K562 (cell line): ENCODE data around the gene LRP4. TPM values are rescaled to one million over a fixed set of nuclear protein-coding genes. Genes with fewer than 3 reads are reported as not detected.

Experiments used
- polyA plus RNA-seq, 8 experiments: library from polyadenylated mRNA; depleted of rRNA in 4 of 8; stranded (reverse) in 5 of 8; unstranded in 3 of 8; fragments of >200 nt; fragmentation: Nextera tagmentation in 2 of 8; fragmentation: Illumina TruSeq in 1 of 8; extraction: Ambion mirVana in 2 of 8; extraction: Trizol in 1 of 8; gene quantifications; 2 replicates each; pipeline versions ENCODE4 v1.2.1 to v1.2.3, GENCODE V29; 2011 to 2014; ENCODE audit warnings: inconsistent platforms in 1 of 8, missing spikeins in 1 of 8
- total RNA-seq, 7 experiments: library from RNA; depleted of rRNA in 6 of 7; stranded (reverse); fragments of >200 nt in 6 of 7; fragmentation: Illumina TruSeq in 2 of 7; extraction: Trizol in 2 of 7; gene quantifications; 2 replicates each; pipeline versions ENCODE4 v1.2.1 to v1.2.3, GENCODE V29; 2011 to 2021; ENCODE audit warnings: low replicate concordance in 1 of 7

LRP4 gene
- total and polyA plus RNA-seq, 9 of the 15 experiments (the other 6 are each of a cell fraction or from before 2014, with no cell fraction given): 0.04 to 0.54 (median 0.10) TPM

Other genes with a start within 250 kb of the LRP4 start
- 7.4 and 11.1 TPM in 2 replicates for gene ARHGAP1, start 217.9 kb downstream of the LRP4 start, total RNA-seq (2014; rRNA removed)
- 5.9 and 6.9 TPM in 2 replicates for gene ARHGAP1, start 217.9 kb downstream of the LRP4 start, total RNA-seq (2014; rRNA removed; fragmentation: Illumina TruSeq; extraction: Trizol)
- gene ARHGAP1, start 217.9 kb downstream of the LRP4 start, total RNA-seq (2015; rRNA removed; fragmentation: Illumina TruSeq; extraction: Trizol): 10.7 and 11.3 TPM in 2 replicates
- 30.3 and 30.4 TPM in 2 replicates for gene ARHGAP1, start 217.9 kb downstream of the LRP4 start, total RNA-seq (2021)
- gene ARHGAP1, start 217.9 kb downstream of the LRP4 start, polyA plus RNA-seq (2011; rRNA removed): 8.2 and 13.2 TPM in 2 replicates
- gene ARHGAP1, start 217.9 kb downstream of the LRP4 start, polyA plus RNA-seq (2014; fragmentation: Illumina TruSeq; extraction: Trizol): 25.0 and 26.7 TPM in 2 replicates
- 1 to 10 TPM; 3.6 to 5.7 TPM for gene ARHGAP1, start 217.9 kb downstream of the LRP4 start, polyA plus RNA-seq (2014; fragmentation: Nextera tagmentation; extraction: Ambion mirVana)
- 14.1 and 14.2 TPM in 2 replicates for gene ARHGAP1, start 217.9 kb downstream of the LRP4 start, polyA plus RNA-seq (2014; rRNA removed)
- 11.8 and 12.2 TPM in 2 replicates for gene ZNF408, start 217.5 kb downstream of the LRP4 start, total RNA-seq (2014; rRNA removed)
- gene ZNF408, start 217.5 kb downstream of the LRP4 start, total RNA-seq (2014; rRNA removed; fragmentation: Illumina TruSeq; extraction: Trizol): 7.3 and 7.4 TPM in 2 replicates
- 12.8 and 14.1 TPM in 2 replicates for gene ZNF408, start 217.5 kb downstream of the LRP4 start, total RNA-seq (2015; rRNA removed; fragmentation: Illumina TruSeq; extraction: Trizol)
- gene ZNF408, start 217.5 kb downstream of the LRP4 start, total RNA-seq (2021): 17.4 and 18.4 TPM in 2 replicates
- 4.5 and 7.6 TPM in 2 replicates for gene ZNF408, start 217.5 kb downstream of the LRP4 start, polyA plus RNA-seq (2011; rRNA removed)
- 7.4 and 10.8 TPM in 2 replicates for gene ZNF408, start 217.5 kb downstream of the LRP4 start, polyA plus RNA-seq (2014; fragmentation: Illumina TruSeq; extraction: Trizol)
- gene ZNF408, start 217.5 kb downstream of the LRP4 start, polyA plus RNA-seq (2014; fragmentation: Nextera tagmentation; extraction: Ambion mirVana): under 1 TPM; 0.15 to 0.38 TPM
- 7.0 and 10.0 TPM in 2 replicates for gene ZNF408, start 217.5 kb downstream of the LRP4 start, polyA plus RNA-seq (2014; rRNA removed)
- not detected in 2 replicates for gene F2, start 199.3 kb downstream of the LRP4 start, total RNA-seq (2014; rRNA removed)
- not detected in 2 replicates for gene F2, start 199.3 kb downstream of the LRP4 start, total RNA-seq (2014; rRNA removed; fragmentation: Illumina TruSeq; extraction: Trizol)
- gene F2, start 199.3 kb downstream of the LRP4 start, total RNA-seq (2015; rRNA removed; fragmentation: Illumina TruSeq; extraction: Trizol): not detected in 2 replicates
- gene F2, start 199.3 kb downstream of the LRP4 start, total RNA-seq (2021): 0.16 and 0.22 TPM in 2 replicates
- not detected in 2 replicates for gene F2, start 199.3 kb downstream of the LRP4 start, polyA plus RNA-seq (2011; rRNA removed)
- gene F2, start 199.3 kb downstream of the LRP4 start, polyA plus RNA-seq (2014; fragmentation: Illumina TruSeq; extraction: Trizol): not detected in 2 replicates
- gene F2, start 199.3 kb downstream of the LRP4 start, polyA plus RNA-seq (2014; fragmentation: Nextera tagmentation; extraction: Ambion mirVana): not detected
- gene F2, start 199.3 kb downstream of the LRP4 start, polyA plus RNA-seq (2014; rRNA removed): not detected in 2 replicates
- gene CKAP5, start 72.3 kb downstream of the LRP4 start, total RNA-seq (2014; rRNA removed): 92.5 and 95.7 TPM in 2 replicates
- gene CKAP5, start 72.3 kb downstream of the LRP4 start, total RNA-seq (2014; rRNA removed; fragmentation: Illumina TruSeq; extraction: Trizol): 139 and 196 TPM in 2 replicates
- 166 and 168 TPM in 2 replicates for gene CKAP5, start 72.3 kb downstream of the LRP4 start, total RNA-seq (2015; rRNA removed; fragmentation: Illumina TruSeq; extraction: Trizol)
- gene CKAP5, start 72.3 kb downstream of the LRP4 start, total RNA-seq (2021): 171 and 180 TPM in 2 replicates
- 221 and 239 TPM in 2 replicates for gene CKAP5, start 72.3 kb downstream of the LRP4 start, polyA plus RNA-seq (2011; rRNA removed)
- 135 and 155 TPM in 2 replicates for gene CKAP5, start 72.3 kb downstream of the LRP4 start, polyA plus RNA-seq (2014; fragmentation: Illumina TruSeq; extraction: Trizol)
- 10 to 100 TPM; 60.1 to 75.7 TPM for gene CKAP5, start 72.3 kb downstream of the LRP4 start, polyA plus RNA-seq (2014; fragmentation: Nextera tagmentation; extraction: Ambion mirVana)
- 105 and 116 TPM in 2 replicates for gene CKAP5, start 72.3 kb downstream of the LRP4 start, polyA plus RNA-seq (2014; rRNA removed)
- 9.4 and 11.9 TPM in 2 replicates for gene CSTPP1, start 18.2 kb upstream of the LRP4 start, total RNA-seq (2014; rRNA removed)
- 7.7 and 8.4 TPM in 2 replicates for gene CSTPP1, start 18.2 kb upstream of the LRP4 start, total RNA-seq (2014; rRNA removed; fragmentation: Illumina TruSeq; extraction: Trizol)
- gene CSTPP1, start 18.2 kb upstream of the LRP4 start, total RNA-seq (2015; rRNA removed; fragmentation: Illumina TruSeq; extraction: Trizol): 9.0 and 10.9 TPM in 2 replicates
- 10.8 and 12.1 TPM in 2 replicates for gene CSTPP1, start 18.2 kb upstream of the LRP4 start, total RNA-seq (2021)
- 8.6 and 12.5 TPM in 2 replicates for gene CSTPP1, start 18.2 kb upstream of the LRP4 start, polyA plus RNA-seq (2011; rRNA removed)
- 16.6 and 17.8 TPM in 2 replicates for gene CSTPP1, start 18.2 kb upstream of the LRP4 start, polyA plus RNA-seq (2014; fragmentation: Illumina TruSeq; extraction: Trizol)
- 1 to 10 TPM; 6.5 to 7.6 TPM for gene CSTPP1, start 18.2 kb upstream of the LRP4 start, polyA plus RNA-seq (2014; fragmentation: Nextera tagmentation; extraction: Ambion mirVana)
- gene CSTPP1, start 18.2 kb upstream of the LRP4 start, polyA plus RNA-seq (2014; rRNA removed): 9.2 and 10.3 TPM in 2 replicates